ENCODE data around the gene GET4. TPM values are rescaled to one million over a fixed set of nuclear protein-coding genes. Genes with fewer than 3 reads are reported as not detected.

GET4 gene
- total and polyA plus RNA-seq, 10 of the 15 experiments (the other 5 are each of a cell fraction or from before 2014, with no cell fraction given), result 0.66 to 73.8 (median 34.0) TPM

DNA sequence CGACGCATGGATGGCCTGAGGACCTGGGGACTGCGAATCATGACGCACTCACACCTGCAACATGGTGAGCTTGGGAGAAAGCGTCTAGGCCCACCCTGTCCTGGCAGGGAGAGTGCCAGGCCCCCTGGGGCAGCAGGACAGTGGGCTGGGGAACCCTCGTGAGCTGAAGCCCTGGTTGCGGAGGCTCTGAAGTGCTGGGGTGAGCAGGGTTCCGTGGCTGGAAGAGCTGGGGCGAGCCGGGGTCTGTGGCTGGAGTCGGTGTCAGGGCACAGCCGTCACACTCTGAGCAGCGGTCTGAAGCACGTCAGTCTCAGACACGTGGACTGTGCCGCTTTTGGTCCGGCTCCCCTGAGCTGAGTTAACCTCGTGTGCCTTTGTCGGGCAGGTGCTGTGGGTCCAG lies 39.4 kb upstream of the GET4 start:
- Histone ChIP-seq H3K4me3 (no peak overlapping the region), H3K4me2 (ENCODE audit: control insufficient read depth, insufficient read depth) (no peak overlapping the region), H4K20me1 (ENCODE audit: control insufficient read depth, insufficient read depth) (no peaks in the 10 kb centered on the region; the same call in 1 of the 2 replicates), H3K27me3 (replicated peaks in 1 of 2; ENCODE audit: control insufficient read depth in 2 of 2, insufficient read depth in 2 of 2, low read length in 1 of 2) (no peaks in the 10 kb centered on the region), H3K79me2 (ENCODE audit: control insufficient read depth, insufficient read depth, low read length) (peaks cover 28% of the 10 kb centered on the region), H2AFZ (ENCODE audit: control insufficient read depth, low read depth, low read length) (no peak overlapping the region), H3K36me3 (ENCODE audit: control insufficient read depth in 2 of 2, insufficient read depth in 2 of 2, low read length in 1 of 2) (peaks cover 4 to 18% of the 10 kb centered on the region in 2 experiments; a peak in 3 of 4 replicates), H3K27ac (ENCODE audit: control insufficient read depth, insufficient read depth) (no peak overlapping the region), H3K4me1 (ENCODE audit: control insufficient read depth, insufficient read depth, low read length) (peaks cover 9% of the 10 kb centered on the region), H3K9ac (ENCODE audit: control insufficient read depth, insufficient read depth, low read length) (no peak overlapping the region), H3K9me3 (replicated peaks; ENCODE audit: control insufficient read depth, insufficient read depth, low read length) (no peaks in the 10 kb centered on the region)
- FAIRE-seq (no peak), DNase-seq (ENCODE audit: low read depth, low spot score) (no peak), ATAC-seq (no peak)
- no peak for TF ChIP-seq YBX1 (IDR thresholded peaks at IDR 0.05)
- TF ChIP-seq CBX5 (IDR thresholded peaks at IDR 0.05; ENCODE audit: low read depth), result no peak
- TF ChIP-seq POLR2A (IDR thresholded peaks at IDR 0.05; ENCODE audit: low read depth, low read length), result 0 out of 2 replicates have a peak, but pooled peaks have one; percentile 20
- TF ChIP-seq TCF3 (IDR thresholded peaks at IDR 0.05; ENCODE audit: borderline replicate concordance, insufficient read depth, low read depth, low read length), result no peak
- TF ChIP-seq ZBTB11 (CRISPR knock-in tag; IDR thresholded peaks at IDR 0.05), result no peak
- WGBS (ENCODE audit: insufficient coverage, insufficient replicate concordance, low lambda C conversion rate, missing lambda C conversion rate), result 95% methylated on average over 19 of the region's 19 CpGs
- SMC1A ChIA-PET (ENCODE audit: uncharacterized antibody, unreplicated experiment), result interaction anchor here (1.0 kb wide), 1 partner anchor 36 kb away, joined by 5 read pairs; no protein-coding TSS in a partner anchor
- CTCF ChIA-PET, result interaction anchor here (1.5 kb wide), 1 partner anchor 19 kb away, joined by 6 read pairs; no protein-coding TSS in a partner anchor
- no TSS peak for BruUV-seq (replicated peaks)
- in situ Hi-C loops (cut with MboI) (no loop called here), intact Hi-C loops (cut with micrococcal nuclease; ENCODE audit: unreplicated experiment) (no loop called here)
- POLR2A ChIA-PET, result no interaction called here
- RAD21 ChIA-PET (ENCODE audit: unreplicated experiment), result no interaction called here
